ENCODE results near the gene FLACC1.

GRCh38 chr2:201343559-201343958 lies 13.6 kb downstream of the FLACC1 start:
- no peak for TF ChIP-seq CTCF (conservative IDR thresholded peaks at IDR 0.05)
- no peak for TF ChIP-seq EZH2 (IDR thresholded peaks at IDR 0.05; ENCODE audit: low read depth)
